AG09309 (cell line): ENCODE data around the gene TNK2.
A peak's percentile ranks its signal among the peaks of the same experiment; 100 is the strongest.

ENCODE experiments used
- DNase-seq: peaks from one replicate; pipeline ENCODE4 v3.0.0-alpha.2; 2010; ENCODE audit warnings: low read depth
- H3K4me3 ChIP-seq: 2 replicates; pipeline ENCODE4 v1.5.1; 2011; ENCODE audit warnings: mild to moderate bottlenecking, low read depth, low read length, moderate library complexity; ENCODE audit not compliant: control insufficient read depth
- TF ChIP-seq, protein P1 (sequence below): IDR thresholded peaks from 2 replicates; pipeline ENCODE4 v1.5.1; 2011; ENCODE audit warnings: mild to moderate bottlenecking, low read depth, low read length, inconsistent platforms; ENCODE audit not compliant: insufficient read depth, control insufficient read depth; ENCODE audit errors: missing control alignments

Gene TNK2

DNA sequence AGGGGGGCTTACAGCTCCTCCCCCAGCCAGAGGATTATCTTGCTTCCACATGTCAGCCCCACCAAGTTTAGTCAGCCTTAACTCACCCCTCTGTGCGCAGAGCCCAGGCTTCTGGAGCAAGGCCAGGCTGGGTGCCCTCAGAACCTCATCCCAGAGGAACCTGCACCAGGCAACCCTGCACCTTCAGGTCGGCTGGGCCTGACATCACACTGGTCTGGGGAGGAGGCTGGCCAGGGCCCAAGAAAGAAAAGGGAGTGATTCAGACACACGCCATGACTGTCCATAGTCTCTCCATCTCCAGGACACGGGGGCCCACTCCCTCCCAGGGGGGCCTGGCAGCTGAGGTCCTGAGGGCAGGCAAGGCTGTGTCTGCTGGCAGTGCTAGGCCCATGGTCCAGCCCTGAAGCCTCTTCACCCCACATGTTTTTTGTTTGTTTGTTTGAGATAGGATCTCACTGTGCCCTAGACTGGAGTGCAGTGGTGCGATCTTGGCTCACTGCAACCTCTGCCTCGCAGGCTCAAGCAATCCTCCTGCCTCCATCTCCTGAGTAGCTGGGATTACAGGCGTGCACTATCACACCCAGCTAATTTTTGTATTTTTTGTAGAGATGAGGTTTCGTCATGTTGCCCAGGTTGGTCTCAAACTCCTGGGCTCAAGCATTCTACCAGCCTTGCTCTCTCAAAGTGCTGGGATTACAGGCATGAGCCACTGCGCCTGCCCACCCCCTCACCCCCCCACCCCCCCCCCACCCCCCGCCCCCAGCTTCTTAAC, 11.1 kb downstream of the TNK2 start:
- DNase-seq: no peak
- TF ChIP-seq, protein P1, sequence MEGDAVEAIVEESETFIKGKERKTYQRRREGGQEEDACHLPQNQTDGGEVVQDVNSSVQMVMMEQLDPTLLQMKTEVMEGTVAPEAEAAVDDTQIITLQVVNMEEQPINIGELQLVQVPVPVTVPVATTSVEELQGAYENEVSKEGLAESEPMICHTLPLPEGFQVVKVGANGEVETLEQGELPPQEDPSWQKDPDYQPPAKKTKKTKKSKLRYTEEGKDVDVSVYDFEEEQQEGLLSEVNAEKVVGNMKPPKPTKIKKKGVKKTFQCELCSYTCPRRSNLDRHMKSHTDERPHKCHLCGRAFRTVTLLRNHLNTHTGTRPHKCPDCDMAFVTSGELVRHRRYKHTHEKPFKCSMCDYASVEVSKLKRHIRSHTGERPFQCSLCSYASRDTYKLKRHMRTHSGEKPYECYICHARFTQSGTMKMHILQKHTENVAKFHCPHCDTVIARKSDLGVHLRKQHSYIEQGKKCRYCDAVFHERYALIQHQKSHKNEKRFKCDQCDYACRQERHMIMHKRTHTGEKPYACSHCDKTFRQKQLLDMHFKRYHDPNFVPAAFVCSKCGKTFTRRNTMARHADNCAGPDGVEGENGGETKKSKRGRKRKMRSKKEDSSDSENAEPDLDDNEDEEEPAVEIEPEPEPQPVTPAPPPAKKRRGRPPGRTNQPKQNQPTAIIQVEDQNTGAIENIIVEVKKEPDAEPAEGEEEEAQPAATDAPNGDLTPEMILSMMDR: no peak
- 0 out of 2 replicates have a peak overlapping the region, but pooled peaks have one; percentile 2 for H3K4me3 ChIP-seq

- peak; percentile 37 for DNase-seq
- H3K4me3 ChIP-seq: peak overlapping the region; percentile 75
- TF ChIP-seq, protein P1: no peak
Measured at GRCh38 chr3:195896361-195897080, 11.8 kb downstream of the TNK2 start.

DNA sequence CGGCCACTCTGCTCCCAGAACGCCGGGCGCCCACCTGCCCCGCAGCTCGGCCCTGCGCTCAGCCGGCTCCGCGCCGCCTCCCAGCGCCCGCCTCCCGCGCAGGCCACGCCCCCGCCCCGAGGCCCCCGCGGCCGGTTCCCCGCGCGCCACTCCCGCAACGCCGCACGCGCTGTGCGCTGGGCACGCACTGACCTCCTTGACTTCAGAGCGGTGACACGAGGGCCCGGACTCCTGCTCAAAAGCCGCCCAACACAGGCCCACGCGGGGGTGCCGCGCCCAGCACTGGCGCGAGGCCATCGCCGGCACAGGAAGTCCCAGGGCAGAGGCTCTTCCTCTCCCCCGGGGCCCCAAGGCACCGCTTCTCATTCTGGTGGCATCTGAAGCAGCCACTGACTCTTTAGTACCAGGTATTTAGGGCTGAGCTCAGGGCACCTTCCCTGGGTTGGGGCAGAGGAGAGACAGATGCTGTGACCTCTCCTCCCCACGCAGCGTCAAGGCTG, 12.4 kb downstream of the TNK2 start:
- H3K4me3 ChIP-seq: peak overlapping the region; percentile 75
- TF ChIP-seq, protein P1: no peak
- DNase-seq: no peak

DNA sequence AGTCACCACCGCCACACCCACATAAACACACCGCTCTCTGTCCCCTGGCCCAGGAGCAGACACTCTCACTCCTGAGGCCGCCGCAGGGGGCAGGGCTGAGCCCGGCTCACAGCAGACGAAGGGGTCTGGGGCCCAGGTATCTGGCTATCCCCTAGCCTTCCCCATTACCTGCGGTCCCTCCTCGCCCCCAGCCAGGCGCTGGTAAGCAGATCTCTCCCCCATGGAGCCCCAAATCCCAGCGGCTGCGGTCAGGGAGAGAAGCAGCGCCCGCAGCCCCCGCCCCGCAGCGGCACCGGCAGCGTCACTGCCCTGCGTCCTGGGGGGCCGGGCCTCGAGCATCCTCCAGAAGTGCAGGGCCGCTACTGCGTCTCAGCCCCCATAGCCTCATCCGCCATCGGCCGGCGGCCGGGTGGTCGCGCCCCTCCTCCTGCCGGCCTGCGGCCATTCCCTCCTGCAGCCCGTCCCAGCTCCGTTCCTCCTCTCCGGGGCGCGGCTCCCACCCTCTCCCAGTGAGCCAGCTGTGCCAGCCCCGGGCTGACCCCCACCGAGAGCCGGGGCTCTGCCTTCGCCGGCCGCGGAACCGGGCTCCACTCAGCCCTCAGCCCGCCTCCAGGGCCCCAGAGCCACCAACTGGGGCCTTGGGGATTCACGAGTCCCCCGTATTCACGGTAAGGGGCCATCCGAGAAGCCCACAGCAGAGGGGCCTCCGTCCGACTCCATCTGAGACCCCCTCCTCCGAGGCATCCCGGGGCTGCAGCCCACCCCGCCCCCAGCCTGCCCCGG, 13.1 kb downstream of the TNK2 start:
- DNase-seq: no peak
- TF ChIP-seq, protein P1: peak; percentile 38
- H3K4me3 ChIP-seq: peak overlapping the region; percentile 75

- TF ChIP-seq, protein P1: no peak
- no peak for DNase-seq
- peak overlapping the region; percentile 75 for H3K4me3 ChIP-seq
Measured at GRCh38 chr3:195893916-195894465, 14.4 kb downstream of the TNK2 start.

DNA sequence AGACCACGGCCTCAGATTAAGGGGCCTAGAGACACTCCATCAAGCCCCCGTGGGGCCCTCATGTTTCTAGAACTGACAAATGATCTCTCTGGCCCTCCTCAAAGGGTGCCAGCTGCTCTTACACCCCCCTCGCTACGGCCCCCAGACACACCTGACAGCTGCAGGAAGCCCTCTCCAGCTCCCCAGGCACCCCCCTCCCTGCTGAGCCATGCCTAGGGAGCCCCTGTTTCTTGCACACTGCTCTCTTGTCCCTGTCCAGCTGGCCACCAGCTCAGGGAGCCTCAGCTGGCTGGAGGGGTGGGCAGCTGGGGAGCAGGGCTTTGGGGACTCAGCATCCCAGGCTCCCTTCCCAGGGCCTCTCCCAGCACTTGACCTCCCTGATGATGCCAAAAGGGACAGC, 14.8 kb downstream of the TNK2 start:
- H3K4me3 ChIP-seq: no peak overlapping the region
- TF ChIP-seq, protein P1: no peak
- no peak for DNase-seq
